A673 (cell line): ENCODE results near the gene MBTPS1.

Experiments
- CTCF ChIP-seq: fragments of 300-800, 200-600 bp; sonication (generic); conservative IDR thresholded peaks from 2 replicates; pipeline ENCODE4 v1.5.1; 2017; ENCODE audit warnings: low read depth, mild to moderate bottlenecking, antibody characterized with exemption, low read length, moderate library complexity, mixed read lengths
- EZH2 ChIP-seq: fragments of 200-600 bp; sonication (generic); IDR thresholded peaks from 2 replicates; pipeline ENCODE4 v1.6.1; 2017; ENCODE audit warnings: borderline replicate concordance, low read depth, mild to moderate bottlenecking, mixed read lengths, antibody characterized with exemption, low read length; ENCODE audit not compliant: poor library complexity, severe bottlenecking

GRCh38 chr16:84144859-84145639, 28.3 kb upstream of the MBTPS1 start, which contains the start of the genes DNAAF1 and HSDL1:
- TF ChIP-seq EZH2 (no peak), CTCF (no peak)
